Activated T-helper 17 cell treated with anti-CD3 and anti-CD28 coated beads, Interleukin-2, amount 50 U/mL, for 72 hours (primary cell): Measurements from ENCODE around the gene CHTOP. TPM values are rescaled to one million over a fixed set of nuclear protein-coding genes. Genes with fewer than 3 reads are reported as not detected.
"Not testable (repeated sequence)": the region's sequence is repeated elsewhere in the genome, so short reads cannot be mapped to it uniquely, and the experiment has no call there.

ENCODE experiments used
- ATAC-seq: fragments of 150-1000 bp; cut with Tn5 transposase; replicated peaks from 2 replicates; pipeline ENCODE4 v1.10.0; 2021; ENCODE audit warnings: mild to moderate bottlenecking, moderate library complexity
- H3K27ac Mint-ChIP-seq: one replicate; pipeline ENCODE4 v1.8.0; 2022; ENCODE audit warnings: mixed read lengths
- H3K27me3 Mint-ChIP-seq: one replicate; pipeline ENCODE4 v1.8.0; 2022; ENCODE audit warnings: mixed read lengths
- H3K36me3 Mint-ChIP-seq: one replicate; pipeline ENCODE4 v1.8.0; 2022; ENCODE audit warnings: low read depth, mild to moderate bottlenecking, mixed read lengths
- H3K4me1 Mint-ChIP-seq: one replicate; pipeline ENCODE4 v1.8.0; 2022; ENCODE audit warnings: mixed read lengths
- H3K4me3 Mint-ChIP-seq: one replicate; pipeline ENCODE4 v1.8.0; 2022; ENCODE audit warnings: mild to moderate bottlenecking, mixed read lengths
- H3K9me3 Mint-ChIP-seq: one replicate; pipeline ENCODE4 v1.8.0; 2022; ENCODE audit warnings: mixed read lengths
- total RNA-seq, 2 donors: library from RNA; stranded (reverse); gene quantifications; one replicate each; pipeline ENCODE4 v1.2.3, GENCODE V29; 2022

CHTOP gene
- total RNA-seq: 10 to 100 TPM; 70.6 to 88.6 TPM

GRCh38 chr1:153633754-153634665, at the start of gene CHTOP:
Gene CHTOP, plus strand, starts transcription at chr1:153634066. Its CDS starts 2,523 bp downstream, at chr1:153636589.
- Mint-ChIP-seq H3K9me3 (no peaks in the 10 kb centered on the region), H3K36me3 (peaks cover 54% of the 10 kb centered on the region), H3K4me1 (peaks cover 27% of the 10 kb centered on the region), H3K4me3 (peak within 1 kb of the TSS; percentile 95), H3K27me3 (no peaks in the 10 kb centered on the region), H3K27ac (peak within 1 kb of the TSS; percentile 95)
- ATAC-seq: peak; percentile 89

- no peaks in the 10 kb centered on the region for H3K36me3 Mint-ChIP-seq
- ATAC-seq: no peak
- no peak overlapping the region for H3K27ac Mint-ChIP-seq
- no peak overlapping the region for H3K4me3 Mint-ChIP-seq
- H3K9me3 Mint-ChIP-seq: no peaks in the 10 kb centered on the region
- H3K4me1 Mint-ChIP-seq: no peaks in the 10 kb centered on the region
- peaks cover 3% of the 10 kb centered on the region for H3K27me3 Mint-ChIP-seq
Measured at GRCh38 chr1:153585006-153585405, 48.9 kb upstream of the CHTOP start.

GRCh38 chr1:153586347-153586746, 47.5 kb upstream of the CHTOP start:
- Mint-ChIP-seq H3K4me1 (no peaks in the 10 kb centered on the region), H3K27me3 (peaks cover 3% of the 10 kb centered on the region), H3K27ac (no peak overlapping the region), H3K36me3 (no peaks in the 10 kb centered on the region), H3K4me3 (no peak overlapping the region), H3K9me3 (no peaks in the 10 kb centered on the region)
- no peak for ATAC-seq

- no peaks in the 10 kb centered on the region for H3K4me1 Mint-ChIP-seq
- peaks cover 3% of the 10 kb centered on the region for H3K27me3 Mint-ChIP-seq
Measured at GRCh38 chr1:153587314-153587713, 46.6 kb upstream of the CHTOP start.

GRCh38 chr1:153588033-153588432, 45.8 kb upstream of the CHTOP start:
- H3K36me3 Mint-ChIP-seq, H3K27ac Mint-ChIP-seq, H3K4me3 Mint-ChIP-seq, H3K4me1 Mint-ChIP-seq, ATAC-seq, H3K9me3 Mint-ChIP-seq, H3K27me3 Mint-ChIP-seq: not testable (repeated sequence)

More at GRCh38 chr1:153587314-153587713, 46.6 kb upstream of the CHTOP start:
- H3K36me3 Mint-ChIP-seq: no peaks in the 10 kb centered on the region
- ATAC-seq: no peak
- H3K9me3 Mint-ChIP-seq: no peaks in the 10 kb centered on the region
- no peak overlapping the region for H3K27ac Mint-ChIP-seq
- no peak overlapping the region for H3K4me3 Mint-ChIP-seq

GRCh38 chr1:153588482-153588881, 45.4 kb upstream of the CHTOP start:
- peaks cover 3% of the 10 kb centered on the region for H3K27me3 Mint-ChIP-seq
- H3K27ac Mint-ChIP-seq: no peak overlapping the region
- no peaks in the 10 kb centered on the region for H3K36me3 Mint-ChIP-seq
- ATAC-seq: no peak
- H3K4me1 Mint-ChIP-seq: no peaks in the 10 kb centered on the region
- no peaks in the 10 kb centered on the region for H3K9me3 Mint-ChIP-seq
- H3K4me3 Mint-ChIP-seq: no peak overlapping the region

- Mint-ChIP-seq H3K4me1 (peaks cover 14% of the 10 kb centered on the region), H3K36me3 (no peaks in the 10 kb centered on the region), H3K27ac (no peak overlapping the region), H3K4me3 (no peak overlapping the region), H3K9me3 (no peaks in the 10 kb centered on the region), H3K27me3 (no peaks in the 10 kb centered on the region)
- ATAC-seq: no peak
Measured at GRCh38 chr1:153592748-153593147, 41.1 kb upstream of the CHTOP start.

GRCh38 chr1:153597206-153597605, 36.7 kb upstream of the CHTOP start:
- Mint-ChIP-seq H3K4me3 (peak overlapping the region; percentile 70), H3K9me3 (no peaks in the 10 kb centered on the region), H3K27ac (peak overlapping the region; percentile 86), H3K4me1 (peaks cover 20% of the 10 kb centered on the region), H3K27me3 (no peaks in the 10 kb centered on the region), H3K36me3 (no peaks in the 10 kb centered on the region)
- ATAC-seq: peak; percentile 100

- H3K4me1 Mint-ChIP-seq: peaks cover 20% of the 10 kb centered on the region
- H3K27me3 Mint-ChIP-seq: no peaks in the 10 kb centered on the region
- peak overlapping the region; percentile 70 for H3K4me3 Mint-ChIP-seq
- no peaks in the 10 kb centered on the region for H3K9me3 Mint-ChIP-seq
- H3K36me3 Mint-ChIP-seq: no peaks in the 10 kb centered on the region
- peak overlapping the region; percentile 86 for H3K27ac Mint-ChIP-seq
- ATAC-seq: peak; percentile 63
Measured at GRCh38 chr1:153598309-153599172, 35.3 kb upstream of the CHTOP start.

- Mint-ChIP-seq H3K4me1 (peaks cover 16% of the 10 kb centered on the region), H3K27ac (no peak overlapping the region), H3K4me3 (no peak overlapping the region), H3K27me3 (no peaks in the 10 kb centered on the region), H3K9me3 (no peaks in the 10 kb centered on the region), H3K36me3 (no peaks in the 10 kb centered on the region)
- ATAC-seq: no peak
Measured at GRCh38 chr1:153599847-153600246, 34.0 kb upstream of the CHTOP start.

GRCh38 chr1:153602749-153603148, 31.1 kb upstream of the CHTOP start:
- no peak overlapping the region for H3K4me3 Mint-ChIP-seq
- H3K9me3 Mint-ChIP-seq: no peaks in the 10 kb centered on the region
- peaks cover 5% of the 10 kb centered on the region for H3K4me1 Mint-ChIP-seq
- no peaks in the 10 kb centered on the region for H3K27me3 Mint-ChIP-seq
- H3K27ac Mint-ChIP-seq: no peak overlapping the region
- H3K36me3 Mint-ChIP-seq: no peaks in the 10 kb centered on the region
- no peak for ATAC-seq

GRCh38 chr1:153606194-153606593, 27.7 kb upstream of the CHTOP start:
- H3K36me3 Mint-ChIP-seq: no peaks in the 10 kb centered on the region
- no peaks in the 10 kb centered on the region for H3K27me3 Mint-ChIP-seq
- H3K4me1 Mint-ChIP-seq: no peaks in the 10 kb centered on the region
- ATAC-seq: no peak
- no peaks in the 10 kb centered on the region for H3K9me3 Mint-ChIP-seq
- H3K4me3 Mint-ChIP-seq: no peak overlapping the region
- no peak overlapping the region for H3K27ac Mint-ChIP-seq

- H3K4me1 Mint-ChIP-seq: no peaks in the 10 kb centered on the region
- no peaks in the 10 kb centered on the region for H3K27me3 Mint-ChIP-seq
- no peak overlapping the region for H3K27ac Mint-ChIP-seq
- H3K9me3 Mint-ChIP-seq: no peaks in the 10 kb centered on the region
- no peak for ATAC-seq
- H3K36me3 Mint-ChIP-seq: no peaks in the 10 kb centered on the region
- H3K4me3 Mint-ChIP-seq: no peak overlapping the region
Measured at GRCh38 chr1:153607381-153607780, 26.5 kb upstream of the CHTOP start.

- no peaks in the 10 kb centered on the region for H3K9me3 Mint-ChIP-seq
- H3K27me3 Mint-ChIP-seq: no peaks in the 10 kb centered on the region
- no peaks in the 10 kb centered on the region for H3K36me3 Mint-ChIP-seq
- no peak for ATAC-seq
- H3K4me1 Mint-ChIP-seq: no peaks in the 10 kb centered on the region
- H3K27ac Mint-ChIP-seq: peak overlapping the region; percentile 15
- H3K4me3 Mint-ChIP-seq: no peak overlapping the region
Measured at GRCh38 chr1:153608089-153608682, 25.7 kb upstream of the CHTOP start.
